ENCODE measurements around the gene ALX4. TPM values are rescaled to one million over a fixed set of nuclear protein-coding genes. Genes with fewer than 3 reads are reported as not detected.

The ALX4 gene
- total and polyA plus RNA-seq, 4 experiments from 2014 or later: not detected

DNA sequence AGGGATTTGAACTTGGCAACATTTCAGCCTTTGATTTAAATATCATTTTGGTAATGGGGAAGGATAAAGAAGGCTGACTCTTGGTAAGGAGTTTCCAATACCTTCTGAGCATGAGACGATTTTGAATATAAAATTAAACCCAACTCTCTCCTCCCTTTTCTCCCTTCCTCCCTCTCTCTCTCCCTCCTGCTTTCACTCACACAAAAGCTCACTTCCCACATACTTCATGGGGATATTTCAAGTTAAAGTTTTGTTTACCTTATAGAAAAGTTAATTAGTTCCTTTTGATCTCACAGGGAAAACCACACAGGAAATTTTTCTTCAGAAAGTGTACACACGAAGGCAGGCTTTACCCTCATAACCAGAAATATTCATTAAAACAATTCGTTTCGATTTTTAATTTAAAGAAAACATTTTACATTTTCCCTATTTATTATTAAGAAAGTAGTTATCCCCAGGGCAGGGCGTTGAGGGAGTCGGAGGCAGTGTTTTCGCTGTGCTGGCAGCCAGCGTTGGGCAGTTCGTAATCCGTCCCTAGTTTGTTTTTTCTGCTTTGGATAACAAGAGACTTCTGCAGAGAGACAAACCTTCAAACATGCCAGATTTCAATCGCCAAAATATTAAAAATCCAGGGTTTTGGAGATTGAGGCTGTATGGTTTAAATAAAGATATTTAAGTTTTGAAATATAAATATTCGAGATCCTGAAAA is 25.3 kb upstream of the ALX4 start:
- no peaks in the 10 kb centered on the region for H3K4me1 ChIP-seq (ENCODE audit: insufficient read depth, low read length)
- CTCF ChIA-PET (ENCODE audit: partially characterized antibody): no interaction called here

DNA sequence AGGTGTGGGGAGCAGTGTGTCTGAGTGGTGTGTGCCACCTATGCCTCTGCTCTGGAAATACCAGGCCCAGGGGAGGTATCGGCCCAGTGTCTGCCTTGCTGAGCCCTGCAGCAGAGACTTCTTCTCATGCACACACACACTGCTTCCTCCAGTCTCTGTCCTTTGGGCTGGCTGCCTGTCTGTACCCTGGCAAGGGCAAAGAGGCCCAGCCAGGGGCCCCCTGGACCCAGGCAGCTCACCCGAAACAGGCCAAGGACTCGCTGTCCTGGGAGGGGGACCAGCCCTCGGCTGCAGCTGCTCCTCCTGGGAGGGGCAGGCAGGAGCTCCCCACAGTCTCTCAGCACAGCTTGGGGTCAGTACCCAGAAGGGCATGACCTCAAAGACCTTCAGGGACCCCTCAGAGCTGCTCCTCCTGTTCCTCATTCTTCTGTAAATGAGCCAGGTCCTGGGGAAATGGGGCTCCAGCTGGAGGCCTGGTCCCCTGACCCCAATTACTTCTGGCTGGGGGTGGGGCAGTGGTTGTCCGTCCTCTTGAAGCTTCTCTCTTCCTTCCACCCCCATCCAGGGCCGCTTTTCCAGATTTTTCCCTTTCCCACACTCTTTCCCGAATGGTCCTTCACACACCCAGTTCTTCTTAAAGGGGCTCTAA is 24.5 kb upstream of the ALX4 start:
- H3K27ac Mint-ChIP-seq: no peak overlapping the region
- DNase-seq: no peak
- H3K4me3 Mint-ChIP-seq: no peak overlapping the region
- Histone ChIP-seq H3K36me3 (ENCODE audit: insufficient read depth, low read length) (no peaks in the 10 kb centered on the region), H3K4me3 (ENCODE audit: low read length in 2 of 2) (no peak overlapping the region), H3K4me1 (ENCODE audit: insufficient read depth, low read length) (no peaks in the 10 kb centered on the region), H3K9me3 (ENCODE audit: control insufficient read depth in 1 of 2, low read length in 2 of 2) (no peaks in the 10 kb centered on the region), H3K27ac (ENCODE audit: low read depth, low read length) (no peak overlapping the region), H3K27me3 (ENCODE audit: insufficient read depth, low read length) (peaks cover 7% of the 10 kb centered on the region)
- H3K4me1 Mint-ChIP-seq: no peaks in the 10 kb centered on the region
- no peaks in the 10 kb centered on the region for H3K9me3 Mint-ChIP-seq
- intact Hi-C loops (cut with micrococcal nuclease): no loop called here
- ChIA-PET POLR2A (ENCODE audit: partially characterized antibody) (no interaction called here), CTCF (ENCODE audit: partially characterized antibody) (no interaction called here)
- peaks cover 48 to 50% of the 10 kb centered on the region in 2 donors for H3K27me3 Mint-ChIP-seq
- H3K36me3 Mint-ChIP-seq: no peaks in the 10 kb centered on the region

More for the DNA sequence above, 25.3 kb upstream of the ALX4 start:
- Mint-ChIP-seq H3K4me3 (peak overlapping the region in 1 of 8 donors; percentile 27), H3K4me1 (no peaks in the 10 kb centered on the region), H3K9me3 (no peaks in the 10 kb centered on the region), H3K27me3 (peaks cover 47 to 49% of the 10 kb centered on the region in 2 donors), H3K27ac (no peak overlapping the region), H3K36me3 (no peaks in the 10 kb centered on the region)
- Histone ChIP-seq H3K27me3 (ENCODE audit: insufficient read depth, low read length) (peaks cover 7% of the 10 kb centered on the region), H3K9me3 (ENCODE audit: control insufficient read depth in 1 of 2, low read length in 2 of 2) (no peaks in the 10 kb centered on the region), H3K36me3 (ENCODE audit: insufficient read depth, low read length) (no peaks in the 10 kb centered on the region), H3K27ac (ENCODE audit: low read depth, low read length) (no peak overlapping the region), H3K4me3 (ENCODE audit: low read length in 2 of 2) (no peak overlapping the region)
- POLR2A ChIA-PET (ENCODE audit: partially characterized antibody): no interaction called here
- intact Hi-C loops (cut with micrococcal nuclease): no loop called here
- no peak for DNase-seq

DNA sequence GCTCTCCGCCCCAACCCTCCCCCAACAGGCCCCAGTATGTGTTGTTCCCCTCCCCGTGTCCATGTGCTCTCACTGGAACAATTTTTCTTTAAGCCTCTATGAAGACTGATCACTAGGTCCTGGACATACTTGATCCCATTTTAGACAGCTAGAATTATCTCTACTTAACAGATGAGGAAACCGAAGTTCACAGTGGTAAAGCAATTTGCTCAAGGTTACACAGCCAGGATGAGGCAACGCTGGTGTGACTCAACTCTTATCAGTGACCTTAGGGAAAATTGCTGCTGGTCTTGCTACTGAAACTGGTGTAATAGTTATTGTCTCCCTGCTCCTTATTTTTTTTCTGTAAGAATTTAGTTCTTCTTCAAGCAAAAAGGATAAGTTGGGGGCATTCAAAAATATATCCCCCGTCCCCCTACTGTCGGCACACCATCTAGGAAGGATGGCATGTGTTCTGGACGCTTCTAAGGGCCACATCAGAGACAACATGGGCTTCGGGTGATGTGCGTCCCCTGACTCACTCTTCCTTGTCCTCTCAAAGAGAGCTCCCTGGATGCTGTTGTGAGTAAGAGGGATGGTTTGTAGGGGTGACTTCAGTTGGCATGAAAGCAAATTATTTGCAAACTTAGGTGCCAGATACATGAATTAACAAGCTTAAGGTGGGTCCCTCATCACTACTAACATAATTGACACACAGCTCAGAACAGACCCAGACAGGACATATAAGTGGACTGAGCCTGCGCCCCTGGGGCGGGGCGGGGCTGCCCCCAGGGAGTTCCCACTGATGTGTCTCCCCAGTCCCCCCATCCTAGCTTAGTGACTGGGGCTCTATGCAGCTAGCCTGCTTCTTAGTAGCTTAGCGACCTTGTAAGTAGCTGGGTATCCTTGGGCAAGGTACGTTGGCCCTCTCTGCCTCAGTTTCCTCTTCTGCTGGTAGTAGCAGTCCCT is 23.6 kb upstream of the ALX4 start:
- H3K36me3 ChIP-seq (ENCODE audit: insufficient read depth, low read length): no peaks in the 10 kb centered on the region
- H3K9me3 ChIP-seq (ENCODE audit: control insufficient read depth in 1 of 2, low read length in 2 of 2): no peaks in the 10 kb centered on the region
- DNase-seq: no peak
- no peaks in the 10 kb centered on the region for H3K4me1 ChIP-seq (ENCODE audit: insufficient read depth, low read length)
- H3K27ac ChIP-seq (ENCODE audit: low read depth, low read length): no peak overlapping the region
- H3K4me3 Mint-ChIP-seq: no peak overlapping the region
- peak overlapping the region in 1 of 7 donors; percentile 60 for H3K27ac Mint-ChIP-seq
- POLR2A ChIA-PET (ENCODE audit: partially characterized antibody): no interaction called here
- no peak overlapping the region for H3K4me3 ChIP-seq (ENCODE audit: low read length in 2 of 2)
- peaks cover 44 to 46% of the 10 kb centered on the region in 2 donors for H3K27me3 Mint-ChIP-seq
- H3K36me3 Mint-ChIP-seq: no peaks in the 10 kb centered on the region
- H3K9me3 Mint-ChIP-seq: no peaks in the 10 kb centered on the region
- H3K27me3 ChIP-seq (ENCODE audit: insufficient read depth, low read length): peaks cover 7% of the 10 kb centered on the region
- CTCF ChIA-PET (ENCODE audit: partially characterized antibody): no interaction called here
- H3K4me1 Mint-ChIP-seq: no peaks in the 10 kb centered on the region
- intact Hi-C loops (cut with micrococcal nuclease): no loop called here

DNA sequence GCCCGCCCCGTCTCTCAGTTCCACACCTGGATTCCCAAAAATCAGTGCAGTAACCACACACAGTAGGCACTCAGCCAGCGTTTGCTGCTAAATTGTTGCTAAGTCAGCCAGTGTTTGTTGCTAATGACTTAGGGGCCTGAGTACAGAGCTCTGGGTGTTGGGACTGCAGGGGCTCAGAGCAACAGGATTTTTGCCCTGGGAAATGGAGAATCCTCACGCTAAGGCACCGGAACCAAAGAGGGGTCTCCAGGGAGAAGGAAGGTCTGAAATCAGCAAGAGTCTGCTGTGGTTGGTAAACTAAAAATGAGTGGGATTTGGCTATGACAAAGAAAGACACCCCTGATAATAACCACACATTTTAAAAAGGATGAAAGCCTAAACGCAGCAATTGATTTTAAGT is 22.7 kb upstream of the ALX4 start:
- no peaks in the 10 kb centered on the region for H3K36me3 ChIP-seq (ENCODE audit: insufficient read depth, low read length)
- H3K9me3 ChIP-seq (ENCODE audit: control insufficient read depth in 1 of 2, low read length in 2 of 2): no peaks in the 10 kb centered on the region
- no peak overlapping the region for H3K27ac ChIP-seq (ENCODE audit: low read depth, low read length)
- intact Hi-C loops (cut with micrococcal nuclease): no loop called here
- Mint-ChIP-seq H3K4me1 (no peaks in the 10 kb centered on the region), H3K36me3 (no peaks in the 10 kb centered on the region), H3K4me3 (no peak overlapping the region), H3K27me3 (peaks cover 36 to 44% of the 10 kb centered on the region in 2 donors), H3K27ac (no peak overlapping the region), H3K9me3 (no peaks in the 10 kb centered on the region)
- ChIA-PET CTCF (ENCODE audit: partially characterized antibody) (no interaction called here), POLR2A (ENCODE audit: partially characterized antibody) (interaction anchor here (0.5 kb wide), 1 partner anchor 1258 kb away, joined by 3 read pairs; no protein-coding TSS in a partner anchor)
- H3K4me3 ChIP-seq (ENCODE audit: low read length in 2 of 2): no peak overlapping the region
- no peaks in the 10 kb centered on the region for H3K4me1 ChIP-seq (ENCODE audit: insufficient read depth, low read length)
- peaks cover 10% of the 10 kb centered on the region for H3K27me3 ChIP-seq (ENCODE audit: insufficient read depth, low read length)
- no peak for DNase-seq

DNA sequence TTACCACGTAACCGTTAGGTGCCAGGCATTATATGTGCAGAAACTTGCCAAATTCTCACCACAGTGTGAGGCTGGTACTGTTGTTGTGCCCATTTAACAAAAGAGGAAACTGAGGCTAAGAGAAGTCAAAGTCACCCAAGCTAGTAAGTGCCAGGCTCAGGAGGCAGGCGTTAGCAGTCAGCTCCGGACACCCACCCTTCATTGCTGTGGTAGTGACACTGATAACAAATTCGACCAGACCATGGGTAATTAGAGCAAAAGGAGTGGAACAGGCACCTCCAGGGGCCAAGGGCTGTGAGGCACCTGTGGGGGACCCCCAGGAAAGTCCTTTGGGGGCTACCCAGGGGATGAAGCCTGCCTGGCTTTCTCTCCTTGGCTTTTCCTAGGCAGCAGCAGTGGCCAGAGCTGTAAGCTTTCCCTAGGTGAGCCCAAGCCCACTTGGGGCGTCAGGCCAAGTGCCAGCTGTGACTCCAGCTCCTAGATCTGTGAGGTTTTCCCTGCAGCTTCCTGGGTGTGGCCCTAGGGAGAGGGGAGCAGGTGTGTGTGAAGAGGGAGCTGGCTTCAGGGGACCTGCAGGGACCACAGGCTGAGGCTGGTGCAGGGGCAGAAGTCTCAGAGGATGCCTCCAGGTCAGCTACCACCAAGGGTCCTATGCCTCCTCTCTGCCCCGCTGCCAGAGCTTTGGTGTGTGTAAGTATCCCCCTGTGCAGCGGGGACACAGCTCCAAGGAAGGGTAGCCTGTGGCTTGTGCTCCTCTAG is 19.7 kb upstream of the ALX4 start:
- no peak overlapping the region for H3K4me3 Mint-ChIP-seq
- Histone ChIP-seq H3K27ac (ENCODE audit: low read depth, low read length) (no peak overlapping the region), H3K36me3 (ENCODE audit: insufficient read depth, low read length) (no peaks in the 10 kb centered on the region), H3K9me3 (ENCODE audit: control insufficient read depth in 1 of 2, low read length in 2 of 2) (no peaks in the 10 kb centered on the region), H3K4me1 (ENCODE audit: insufficient read depth, low read length) (no peaks in the 10 kb centered on the region), H3K27me3 (ENCODE audit: insufficient read depth, low read length) (peaks cover 18% of the 10 kb centered on the region), H3K4me3 (ENCODE audit: low read length in 2 of 2) (no peak overlapping the region)
- H3K9me3 Mint-ChIP-seq: no peaks in the 10 kb centered on the region
- no peak overlapping the region for H3K27ac Mint-ChIP-seq
- DNase-seq: no peak
- peaks cover 36 to 43% of the 10 kb centered on the region in 2 donors for H3K27me3 Mint-ChIP-seq
- CTCF ChIA-PET (ENCODE audit: partially characterized antibody): no interaction called here
- H3K36me3 Mint-ChIP-seq: no peaks in the 10 kb centered on the region
- POLR2A ChIA-PET (ENCODE audit: partially characterized antibody): no interaction called here
- intact Hi-C loops (cut with micrococcal nuclease): no loop called here
- H3K4me1 Mint-ChIP-seq: no peaks in the 10 kb centered on the region

DNA sequence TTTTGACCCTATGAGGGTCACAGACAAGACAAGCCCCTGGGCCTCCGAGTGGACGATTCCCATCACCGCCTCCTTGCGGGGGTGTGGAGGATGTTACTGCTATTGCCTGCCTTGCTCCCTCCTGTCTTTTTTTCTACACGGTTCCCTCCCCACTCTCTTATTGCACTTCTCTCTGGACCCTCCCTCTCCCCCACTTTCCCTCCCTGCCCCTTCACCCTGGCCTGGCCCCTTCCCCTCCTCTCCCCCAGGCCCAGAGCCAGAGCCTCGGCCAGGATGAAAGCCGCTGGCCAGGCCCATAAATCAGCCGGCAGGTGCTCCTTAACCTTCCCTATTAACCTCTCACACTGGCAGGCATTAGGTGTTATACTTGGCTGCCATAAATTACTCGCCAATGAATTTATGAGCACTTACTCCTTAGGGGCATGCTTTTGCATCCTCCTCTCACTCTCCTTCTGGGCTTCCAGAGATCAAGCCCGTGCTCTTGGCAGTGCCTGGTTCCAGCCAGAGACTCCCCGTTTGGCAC is 18.3 kb upstream of the ALX4 start:
- Mint-ChIP-seq H3K27me3 (peaks cover 43 to 50% of the 10 kb centered on the region in 2 donors), H3K4me3 (no peak overlapping the region), H3K4me1 (no peaks in the 10 kb centered on the region), H3K9me3 (peaks cover 0 to 2% (median 0%) of the 10 kb centered on the region in 8 donors), H3K27ac (no peak overlapping the region), H3K36me3 (no peaks in the 10 kb centered on the region)
- no peaks in the 10 kb centered on the region for H3K36me3 ChIP-seq (ENCODE audit: insufficient read depth, low read length)
- ChIA-PET CTCF (ENCODE audit: partially characterized antibody) (no interaction called here), POLR2A (ENCODE audit: partially characterized antibody) (no interaction called here)
- H3K4me3 ChIP-seq (ENCODE audit: low read length in 2 of 2): no peak overlapping the region
- H3K27me3 ChIP-seq (ENCODE audit: insufficient read depth, low read length): peaks cover 14% of the 10 kb centered on the region
- intact Hi-C loops (cut with micrococcal nuclease): no loop called here
- DNase-seq: no peak
- no peaks in the 10 kb centered on the region for H3K4me1 ChIP-seq (ENCODE audit: insufficient read depth, low read length)
- no peak overlapping the region for H3K27ac ChIP-seq (ENCODE audit: low read depth, low read length)
- H3K9me3 ChIP-seq (ENCODE audit: control insufficient read depth in 1 of 2, low read length in 2 of 2): no peaks in the 10 kb centered on the region

Measured in CD4-positive, alpha-beta memory T cell (primary cell).